GM19023 (cell line): ENCODE data around the gene PPIA.
"Not testable (repeated sequence)": the region's sequence is repeated elsewhere in the genome, so short reads cannot be mapped to it uniquely, and the experiment has no call there.

Experiments used
- ATAC-seq: cut with Tn5 transposase; IDR thresholded peaks from one replicate; pipeline ENCODE4 v1.9.1; 2021; ENCODE audit warnings: mild to moderate bottlenecking, moderate library complexity; ENCODE audit not compliant: unreplicated experiment

PPIA gene

GRCh38 chr7:44784364-44784763, 12.1 kb upstream of the PPIA start:
- no peak for ATAC-seq

GRCh38 chr7:44785218-44785617, 11.3 kb upstream of the PPIA start:
- ATAC-seq = not testable (repeated sequence)

- ATAC-seq = no peak
Observed at GRCh38 chr7:44787041-44787440, 9.4 kb upstream of the PPIA start.

GRCh38 chr7:44787762-44788161, 8.7 kb upstream of the PPIA start:
- no peak for ATAC-seq

DNA sequence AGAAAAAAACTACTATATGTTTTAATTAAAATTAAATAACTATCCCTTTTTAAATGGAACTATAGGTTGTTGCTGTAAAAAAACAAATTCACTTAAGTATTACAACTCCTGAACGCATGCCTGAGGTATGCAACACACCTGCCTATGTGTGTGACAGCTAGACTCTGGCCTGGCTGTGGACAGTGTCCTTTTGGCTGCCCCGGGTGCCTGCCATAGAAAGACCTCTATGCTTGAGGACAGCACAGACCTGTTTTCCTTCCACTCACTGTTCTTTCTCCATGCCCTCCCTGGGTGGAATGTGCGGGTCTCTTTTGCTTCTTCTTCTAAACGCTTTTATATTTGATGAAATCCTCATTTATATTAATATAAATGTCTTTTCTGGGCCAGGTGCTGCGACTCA, 6.5 kb upstream of the PPIA start:
- ATAC-seq = no peak

GRCh38 chr7:44791278-44792219, 4.9 kb upstream of the PPIA start:
- ATAC-seq = no peak

DNA sequence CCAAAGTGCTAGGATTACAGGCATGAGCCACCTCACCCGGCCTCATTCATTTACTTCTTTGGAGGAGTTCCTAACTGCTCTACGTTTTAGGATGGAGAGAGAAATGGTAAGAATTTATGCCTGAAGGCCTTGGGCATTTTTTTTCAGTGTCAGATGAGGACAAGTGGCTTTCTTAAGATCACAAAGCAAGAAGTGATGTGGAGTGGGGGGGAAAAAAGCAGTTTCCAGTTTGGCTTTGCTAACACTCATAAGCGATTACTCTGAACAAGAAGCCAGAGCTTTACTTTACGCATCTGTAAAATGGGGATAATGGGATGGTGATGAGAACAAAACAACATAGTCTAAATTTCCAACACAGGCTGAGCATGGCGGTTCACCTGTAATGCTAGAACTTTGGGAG, 2.6 kb upstream of the PPIA start:
- ATAC-seq = no peak

DNA sequence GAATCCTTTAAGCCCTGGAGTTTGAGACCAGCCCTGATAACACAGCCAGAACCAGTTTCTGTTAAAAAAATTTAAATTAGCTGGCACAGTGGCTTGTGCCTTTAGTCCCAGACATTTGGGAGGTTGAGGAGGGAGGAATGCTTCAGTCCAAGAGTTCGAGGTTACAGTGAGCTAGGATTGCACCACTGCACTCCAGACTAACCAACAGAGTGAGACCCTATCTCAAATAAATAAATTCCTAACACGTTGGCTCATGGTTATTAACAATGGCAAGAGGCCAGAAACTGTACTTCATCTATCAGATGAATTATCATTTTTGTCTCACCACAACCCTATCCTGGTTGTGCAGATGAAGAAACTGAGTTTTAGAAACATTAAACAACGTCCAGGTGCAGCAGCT, 2.1 kb upstream of the PPIA start:
- ATAC-seq = no peak

DNA sequence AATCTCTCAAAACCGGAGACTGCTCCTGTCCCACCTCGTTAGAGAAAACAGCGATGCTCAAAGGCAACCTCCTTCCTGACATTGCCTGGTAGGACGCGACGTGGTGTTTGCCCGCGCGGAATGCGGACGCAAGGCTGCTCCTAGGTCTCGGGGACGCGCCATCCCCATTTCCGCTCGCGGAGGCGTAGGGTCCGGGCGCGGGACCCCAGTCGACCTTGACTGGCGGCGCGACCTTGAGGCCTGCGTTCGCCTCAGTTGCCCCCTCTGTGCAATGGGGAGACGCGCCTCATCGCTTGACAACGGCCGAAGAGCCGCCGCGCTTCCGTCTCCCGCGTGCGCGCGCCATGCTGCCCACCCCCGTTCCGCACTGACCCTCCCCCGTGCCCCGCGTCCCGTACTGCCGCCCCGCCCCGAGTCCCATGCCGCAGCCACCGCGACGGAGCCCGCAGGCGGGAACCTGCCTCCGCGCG, 412 bp upstream of the PPIA start:
- ATAC-seq = peak; percentile 39

DNA sequence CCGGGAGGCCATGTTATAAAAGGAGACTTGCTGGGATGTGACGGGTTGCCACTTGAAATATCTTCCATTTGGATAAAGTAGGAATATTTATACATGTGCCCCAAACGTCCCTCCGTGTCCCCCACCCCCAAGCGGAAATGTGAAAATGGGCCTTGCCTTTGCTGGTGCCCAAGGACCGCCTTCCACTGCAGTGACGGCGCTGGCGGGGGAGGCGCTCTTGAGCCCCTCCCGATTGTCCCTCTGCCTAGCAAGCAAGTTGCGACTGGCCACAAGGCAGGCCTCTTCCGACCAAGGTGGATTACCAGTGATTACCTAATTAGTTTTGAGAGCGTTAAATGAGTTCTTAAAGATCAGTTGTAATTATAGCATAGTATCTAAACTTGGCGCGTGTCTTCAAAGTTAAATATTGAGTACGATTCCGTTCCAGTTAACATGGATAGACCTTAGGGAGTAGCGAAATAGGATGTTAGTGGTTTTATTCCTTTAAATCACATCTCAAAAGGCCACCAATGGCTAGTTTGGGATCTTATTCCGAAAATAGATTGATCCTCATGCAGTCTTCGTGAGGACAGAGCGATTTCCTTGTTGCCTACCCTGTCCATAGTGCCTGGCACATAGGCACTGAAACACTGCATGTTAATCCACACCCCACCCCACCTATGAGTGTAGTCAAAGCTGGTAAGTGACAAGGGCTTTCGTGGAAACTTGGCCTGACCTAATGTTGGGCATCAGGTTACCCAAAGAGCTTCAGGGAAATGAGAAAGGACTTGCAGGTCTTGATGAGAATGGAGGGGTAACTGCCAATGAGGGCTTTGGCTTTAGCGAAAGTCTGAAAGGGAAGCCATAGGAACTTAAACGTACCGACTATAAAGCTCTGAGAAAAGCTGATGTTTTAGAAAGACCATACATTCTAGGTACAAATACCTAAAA, 1.1 kb downstream of the PPIA start:
- peak; percentile 42 for ATAC-seq

GRCh38 chr7:44798649-44799305, 2.3 kb downstream of the PPIA start:
- ATAC-seq = no peak

DNA sequence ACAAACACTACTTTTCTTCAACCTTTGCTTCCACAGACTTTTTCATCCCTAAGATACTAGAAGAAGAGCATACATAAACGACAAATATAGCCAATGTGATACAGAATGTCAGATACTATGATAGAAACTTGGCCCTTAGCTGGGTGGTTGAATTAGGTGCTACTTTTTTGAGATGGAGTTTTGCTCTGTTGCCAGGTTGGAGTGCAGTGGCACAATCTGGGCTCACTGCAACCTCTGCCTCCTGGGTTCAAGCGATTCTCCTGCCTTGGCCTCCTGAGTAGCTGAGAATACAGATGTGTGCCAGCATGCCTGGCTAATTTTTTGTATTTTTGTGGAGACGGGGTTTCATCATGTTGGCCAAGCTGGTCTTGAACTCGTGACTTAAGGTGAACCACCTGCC, 3.5 kb downstream of the PPIA start:
- ATAC-seq = no peak

- ATAC-seq = no peak
Observed at GRCh38 chr7:44801890-44802289, 5.4 kb downstream of the PPIA start.

DNA sequence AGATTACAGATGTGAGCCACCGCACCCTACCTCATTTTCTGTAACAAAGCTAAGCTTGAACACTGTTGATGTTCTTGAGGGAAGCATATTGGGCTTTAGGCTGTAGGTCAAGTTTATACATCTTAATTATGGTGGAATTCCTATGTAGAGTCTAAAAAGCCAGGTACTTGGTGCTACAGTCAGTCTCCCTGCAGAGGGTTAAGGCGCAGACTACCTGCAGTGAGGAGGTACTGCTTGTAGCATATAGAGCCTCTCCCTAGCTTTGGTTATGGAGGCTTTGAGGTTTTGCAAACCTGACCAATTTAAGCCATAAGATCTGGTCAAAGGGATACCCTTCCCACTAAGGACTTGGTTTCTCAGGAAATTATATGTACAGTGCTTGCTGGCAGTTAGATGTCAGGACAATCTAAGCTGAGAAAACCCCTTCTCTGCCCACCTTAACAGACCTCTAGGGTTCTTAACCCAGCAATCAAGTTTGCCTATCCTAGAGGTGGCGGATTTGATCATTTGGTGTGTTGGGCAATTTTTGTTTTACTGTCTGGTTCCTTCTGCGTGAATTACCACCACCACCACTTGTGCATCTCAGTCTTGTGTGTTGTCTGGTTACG, 6.0 kb downstream of the PPIA start:
- ATAC-seq = no peak

DNA sequence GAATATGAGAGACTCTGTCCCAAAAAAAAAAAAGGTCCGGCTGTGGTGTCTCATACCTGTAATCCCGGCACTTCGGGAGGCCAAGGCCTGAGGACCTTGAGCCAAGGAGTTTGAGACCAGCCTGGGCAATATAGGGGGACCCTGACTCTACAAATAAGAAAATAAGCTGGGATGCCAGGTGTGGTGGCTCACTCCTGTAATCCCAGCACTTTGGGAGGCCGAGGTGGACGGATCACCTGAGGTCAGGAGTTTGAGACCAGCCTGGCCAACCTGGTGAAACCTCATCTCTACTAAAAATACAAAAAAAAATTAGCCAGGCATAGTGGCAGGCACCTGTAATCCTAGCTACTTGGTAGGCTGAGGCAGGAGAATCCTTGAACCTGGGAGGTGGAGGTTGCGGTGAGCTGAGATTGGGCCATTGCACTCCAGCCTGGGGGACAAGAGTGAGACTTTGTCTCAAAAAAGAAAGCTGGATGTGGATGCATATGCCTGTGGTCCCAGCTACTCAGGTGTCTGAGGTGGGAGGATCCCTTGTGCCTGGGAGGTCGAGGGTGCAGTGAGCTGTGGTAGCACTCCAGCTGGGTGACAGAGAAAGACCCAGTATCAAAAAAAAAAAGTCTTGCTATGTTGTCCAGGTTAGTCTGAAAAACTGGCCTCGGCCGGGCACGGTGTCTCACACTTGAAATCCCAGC, 7.5 kb downstream of the PPIA start:
- ATAC-seq = not testable (repeated sequence)

GRCh38 chr7:44805950-44806349, 9.5 kb downstream of the PPIA start:
- ATAC-seq = no peak

DNA sequence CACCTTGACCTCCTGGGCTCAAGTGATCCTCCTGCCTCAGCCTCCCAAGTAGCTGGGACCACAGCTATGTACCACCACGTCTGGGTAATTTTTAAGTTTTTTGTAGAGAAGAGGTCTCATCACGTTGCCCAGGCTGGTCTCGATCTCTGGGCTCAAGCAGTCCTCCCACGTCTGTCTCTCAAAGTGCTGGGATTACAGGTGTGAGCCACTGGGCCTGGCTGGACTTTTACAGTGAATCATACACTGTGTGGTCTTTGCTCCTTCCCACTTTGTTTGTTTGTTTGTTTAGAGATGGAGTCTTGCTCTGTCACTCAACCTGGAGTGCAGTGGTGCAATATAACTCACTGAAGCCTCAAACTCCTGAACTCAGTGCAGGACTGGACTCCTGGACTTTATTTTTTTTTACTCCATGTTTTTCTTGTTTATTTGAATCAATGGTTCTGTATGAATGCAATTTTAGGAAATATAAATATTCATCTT, 12.5 kb downstream of the PPIA start:
- no peak for ATAC-seq

DNA sequence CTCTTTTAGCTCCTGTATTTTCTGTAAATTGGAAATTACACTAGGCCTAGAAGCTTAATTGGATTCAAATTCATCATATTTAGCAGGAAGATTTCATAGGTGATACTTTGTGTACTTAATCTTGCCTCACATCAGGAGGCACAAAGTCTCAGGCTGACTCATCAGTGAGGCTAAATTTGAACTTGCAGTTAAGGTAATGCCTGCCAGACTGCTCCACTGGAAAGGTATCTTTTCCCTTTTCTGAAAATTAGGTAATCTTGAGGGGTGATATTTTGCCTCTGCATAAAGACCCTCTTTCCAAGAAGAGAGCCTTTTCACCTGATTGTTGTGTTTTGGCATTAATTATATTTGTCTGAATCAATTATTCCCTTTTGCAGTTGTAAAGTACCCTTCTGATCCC, 14.6 kb downstream of the PPIA start:
- ATAC-seq = no peak

DNA sequence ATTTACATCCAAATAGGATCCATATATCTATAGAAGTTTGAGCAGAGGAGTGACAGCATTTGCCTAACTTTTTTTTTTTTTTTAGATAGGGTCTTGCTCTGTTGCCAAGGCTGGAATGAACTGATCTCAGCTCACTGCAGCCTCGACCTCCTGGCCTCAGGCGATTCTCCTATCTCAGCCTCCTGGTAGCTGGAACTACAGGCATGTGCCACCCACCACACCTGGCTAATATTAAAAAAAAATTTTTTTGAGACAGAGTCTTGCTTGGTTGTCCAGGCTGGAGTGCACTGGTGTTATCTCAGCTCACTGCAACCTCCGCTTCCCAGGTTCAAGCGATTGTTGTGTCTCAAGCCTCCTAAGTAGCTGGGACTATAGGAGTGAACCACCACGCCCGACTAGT, 15.1 kb downstream of the PPIA start:
- ATAC-seq = no peak

DNA sequence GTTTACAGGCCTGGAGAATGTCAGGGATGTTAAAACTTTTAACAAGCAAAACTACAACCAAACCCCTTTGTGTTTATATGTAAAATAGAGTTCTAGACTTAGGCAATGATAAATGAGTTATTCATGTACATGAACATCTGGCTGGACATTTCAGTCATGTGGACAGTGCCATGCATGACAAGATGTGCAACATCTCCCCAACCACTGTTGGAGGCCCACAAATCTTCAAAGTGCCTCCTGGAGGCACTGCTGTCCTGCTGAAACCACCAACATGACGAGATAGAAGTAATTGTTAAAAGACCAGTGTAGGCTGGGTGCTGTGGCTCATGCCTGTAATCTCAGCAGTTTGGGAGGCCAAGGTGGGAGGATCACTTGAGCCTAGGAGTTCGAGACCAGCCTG, 18.4 kb downstream of the PPIA start:
- ATAC-seq = no peak
